CD14-positive monocyte (primary cell): ENCODE measurements around the gene NETO1. TPM values are rescaled to one million over a fixed set of nuclear protein-coding genes. Genes with fewer than 3 reads are reported as not detected.

Experiments used
- DNase-seq, 3 donors: peaks; one replicate each; pipeline ENCODE4 v3.0.0-alpha.2; 2011 to 2022
- H2AFZ ChIP-seq: 2 replicates; pipeline ENCODE4 v1.6.0; 2012; ENCODE audit warnings: mild to moderate bottlenecking, low read depth, low read length, inconsistent platforms; ENCODE audit not compliant: insufficient read depth, poor library complexity, severe bottlenecking
- H3K27ac ChIP-seq, 2 donors: 1 replicate in 1 of 2; 2 replicates in 1 of 2; pipeline ENCODE4 v1.5.1; 2012 to 2013; ENCODE audit warnings: low read length in 2 of 2, control low read depth in 1 of 2, inconsistent platforms in 1 of 2, low read depth in 1 of 2, mild to moderate bottlenecking in 1 of 2
- H3K27me3 ChIP-seq, 2 donors: one replicate each; pipeline versions ENCODE4 v1.6.0 to v1.6.1; 2011 to 2013; ENCODE audit warnings: low read length in 2 of 2; ENCODE audit not compliant: control insufficient read depth in 2 of 2, insufficient read depth in 2 of 2
- H3K36me3 ChIP-seq, 2 donors: replicated peaks in 1 of 2; 1 replicate in 1 of 2; 2 replicates in 1 of 2; pipeline versions ENCODE4 v1.5.1 to v1.6.1; 2012 to 2013; ENCODE audit warnings: low read length in 2 of 2, control low read depth in 1 of 2, inconsistent platforms in 1 of 2, mild to moderate bottlenecking in 1 of 2; ENCODE audit not compliant: insufficient read depth in 2 of 2, control insufficient read depth in 1 of 2
- H3K4me1 ChIP-seq, 2 donors: 1 replicate in 1 of 2; 2 replicates in 1 of 2; pipeline versions ENCODE4 v1.5.1 to v1.6.1; 2012 to 2013; ENCODE audit warnings: low read length in 2 of 2, control low read depth in 1 of 2, inconsistent platforms in 1 of 2, mild to moderate bottlenecking in 1 of 2, moderate library complexity in 1 of 2; ENCODE audit not compliant: insufficient read depth in 2 of 2, control insufficient read depth in 1 of 2
- H3K4me2 ChIP-seq: replicated peaks from 2 replicates; pipeline ENCODE3; 2012; ENCODE audit warnings: low read length, moderate library complexity, mild to moderate bottlenecking; ENCODE audit not compliant: poor library complexity, severe bottlenecking; ENCODE audit errors: extremely low read depth
- H3K4me3 ChIP-seq, 3 experiments: fragments of 200-600 bp in 1 of 3; sonication (generic) in 1 of 3; replicated peaks in 1 of 3; 1 replicate in 2 of 3; 2 replicates in 1 of 3; pipeline ENCODE4 v1.5.1; 2011 to 2013; ENCODE audit warnings: low read length in 3 of 3, mild to moderate bottlenecking in 3 of 3, control low read depth in 2 of 3, low read depth in 2 of 3, inconsistent platforms in 1 of 3, moderate library complexity in 1 of 3
- H3K79me2 ChIP-seq: 2 replicates; pipeline ENCODE4 v1.6.0; 2012; ENCODE audit warnings: mild to moderate bottlenecking, control low read depth, inconsistent platforms, low read length, moderate library complexity; ENCODE audit not compliant: insufficient read depth
- H3K9ac ChIP-seq: 2 replicates; pipeline ENCODE4 v1.6.0; 2017; ENCODE audit warnings: low read length, mild to moderate bottlenecking; ENCODE audit not compliant: insufficient read depth, poor library complexity, severe bottlenecking
- H3K9me3 ChIP-seq, 2 donors: replicated peaks in 1 of 2; 1 replicate in 1 of 2; 2 replicates in 1 of 2; pipeline versions ENCODE4 v1.5.1 to v1.6.1; 2012 to 2013; ENCODE audit warnings: low read length in 2 of 2, control low read depth in 1 of 2; ENCODE audit not compliant: control insufficient read depth in 1 of 2, insufficient read depth in 1 of 2
- H4K20me1 ChIP-seq: 2 replicates; pipeline ENCODE4 v1.6.0; 2012; ENCODE audit warnings: mild to moderate bottlenecking, low read length, control low read depth, moderate library complexity; ENCODE audit not compliant: insufficient read depth
- H3K27ac Mint-ChIP-seq, 7 donors: one replicate each; pipeline ENCODE4 v1.8.0; 2020; ENCODE audit warnings: mild to moderate bottlenecking in 7 of 7, mixed read lengths in 7 of 7, moderate library complexity in 6 of 7, inconsistent platforms in 2 of 7
- H3K27me3 Mint-ChIP-seq, 3 donors: one replicate each; pipeline ENCODE4 v1.8.0; 2021 to 2022; ENCODE audit warnings: low read depth in 3 of 3, mild to moderate bottlenecking in 3 of 3, mixed read lengths in 3 of 3, moderate library complexity in 3 of 3, inconsistent platforms in 1 of 3
- H3K36me3 Mint-ChIP-seq, 2 donors: one replicate each; pipeline ENCODE4 v1.8.0; 2020; ENCODE audit warnings: mixed read lengths in 2 of 2, inconsistent platforms in 1 of 2, mild to moderate bottlenecking in 1 of 2
- H3K4me1 Mint-ChIP-seq: one replicate; pipeline ENCODE4 v1.8.0; 2020; ENCODE audit warnings: mild to moderate bottlenecking, mixed read lengths
- H3K4me3 Mint-ChIP-seq, 2 donors: one replicate each; pipeline ENCODE4 v1.8.0; 2020; ENCODE audit warnings: mild to moderate bottlenecking in 2 of 2, mixed read lengths in 2 of 2, moderate library complexity in 1 of 2
- H3K9me3 Mint-ChIP-seq, 7 donors: one replicate each; pipeline ENCODE4 v1.8.0; 2020 to 2022; ENCODE audit warnings: mixed read lengths in 7 of 7, mild to moderate bottlenecking in 6 of 7, moderate library complexity in 6 of 7, inconsistent platforms in 2 of 7
- WGBS: methylation state at CpG from one replicate; pipeline ENCODE4 v1.1.5; 2013; ENCODE audit warnings: missing lambda C conversion rate; ENCODE audit not compliant: insufficient coverage; 5-methylcytosine and 5-hydroxymethylcytosine counted together
- intact Hi-C, 2 donors: fragments of 100-400 bp; cut with micrococcal nuclease; formaldehyde crosslinking; loops; one replicate each; pipeline versions ENCODE4 v1.15.0 to v1.15.1; 2023
- polyA plus RNA-seq, 3 donors: library from polyadenylated mRNA; depleted of rRNA in 1 of 3; unstranded in 2 of 3; stranded (reverse) in 1 of 3; fragments of 300-500 nt in 2 of 3; fragments of >200 nt in 1 of 3; fragmentation: Illumina TruSeq in 2 of 3; gene quantifications; 1 replicate in 2 of 3; 2 replicates in 1 of 3; pipeline ENCODE4 v1.2.3, GENCODE V29; 2012 to 2021
- TF ChIP-seq, protein P1 (sequence below): fragments of 200-600 bp; IDR thresholded peaks from one replicate; pipeline ENCODE4 v1.8.0; 2022; ENCODE audit warnings: antibody characterized with exemption, mild to moderate bottlenecking

NETO1 gene
- polyA plus RNA-seq, 3 donors, result not detected

DNA sequence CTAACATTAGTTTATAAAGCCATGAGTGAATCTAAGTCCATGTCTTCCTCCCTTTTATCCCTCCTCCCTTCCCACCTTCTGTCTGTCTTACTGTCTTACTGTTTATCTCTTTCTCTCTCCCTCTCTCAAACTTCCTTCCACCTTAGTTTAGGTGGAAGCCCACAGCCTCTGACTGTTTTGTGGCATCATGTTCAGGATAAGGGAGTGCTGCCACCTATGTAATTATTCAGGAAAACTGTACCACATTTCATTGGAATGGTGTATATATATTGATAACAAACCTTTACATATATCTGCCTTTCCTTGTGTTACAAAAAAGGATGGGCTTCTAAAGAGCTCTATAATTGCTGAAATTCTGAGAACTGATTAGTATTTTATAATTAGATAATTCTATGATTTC lies 48.7 kb downstream of the NETO1 start:
- TF ChIP-seq, protein P1, sequence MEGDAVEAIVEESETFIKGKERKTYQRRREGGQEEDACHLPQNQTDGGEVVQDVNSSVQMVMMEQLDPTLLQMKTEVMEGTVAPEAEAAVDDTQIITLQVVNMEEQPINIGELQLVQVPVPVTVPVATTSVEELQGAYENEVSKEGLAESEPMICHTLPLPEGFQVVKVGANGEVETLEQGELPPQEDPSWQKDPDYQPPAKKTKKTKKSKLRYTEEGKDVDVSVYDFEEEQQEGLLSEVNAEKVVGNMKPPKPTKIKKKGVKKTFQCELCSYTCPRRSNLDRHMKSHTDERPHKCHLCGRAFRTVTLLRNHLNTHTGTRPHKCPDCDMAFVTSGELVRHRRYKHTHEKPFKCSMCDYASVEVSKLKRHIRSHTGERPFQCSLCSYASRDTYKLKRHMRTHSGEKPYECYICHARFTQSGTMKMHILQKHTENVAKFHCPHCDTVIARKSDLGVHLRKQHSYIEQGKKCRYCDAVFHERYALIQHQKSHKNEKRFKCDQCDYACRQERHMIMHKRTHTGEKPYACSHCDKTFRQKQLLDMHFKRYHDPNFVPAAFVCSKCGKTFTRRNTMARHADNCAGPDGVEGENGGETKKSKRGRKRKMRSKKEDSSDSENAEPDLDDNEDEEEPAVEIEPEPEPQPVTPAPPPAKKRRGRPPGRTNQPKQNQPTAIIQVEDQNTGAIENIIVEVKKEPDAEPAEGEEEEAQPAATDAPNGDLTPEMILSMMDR, result no peak
- Mint-ChIP-seq H3K27me3 (peaks cover 0 to 2% (median 0%) of the 10 kb centered on the region in 3 donors), H3K36me3 (no peaks in the 10 kb centered on the region), H3K4me3 (no peak overlapping the region), H3K4me1 (no peaks in the 10 kb centered on the region), H3K9me3 (peaks cover 0 to 2% (median 0%) of the 10 kb centered on the region in 7 donors), H3K27ac (no peak overlapping the region)
- H4K20me1 ChIP-seq, result no peaks in the 10 kb centered on the region
- no peaks in the 10 kb centered on the region for H3K27me3 ChIP-seq
- no peaks in the 10 kb centered on the region for H3K79me2 ChIP-seq
- H3K4me3 ChIP-seq, result no peak overlapping the region
- no peak overlapping the region for H3K4me2 ChIP-seq
- H3K4me1 ChIP-seq, result no peaks in the 10 kb centered on the region
- DNase-seq, result no peak
- no peaks in the 10 kb centered on the region for H3K36me3 ChIP-seq
- H3K27ac ChIP-seq, result no peak overlapping the region
- H2AFZ ChIP-seq, result no peak overlapping the region
- no peak overlapping the region for H3K9ac ChIP-seq
- intact Hi-C loops, result no loop called here
- H3K9me3 ChIP-seq, result no peaks in the 10 kb centered on the region

DNA sequence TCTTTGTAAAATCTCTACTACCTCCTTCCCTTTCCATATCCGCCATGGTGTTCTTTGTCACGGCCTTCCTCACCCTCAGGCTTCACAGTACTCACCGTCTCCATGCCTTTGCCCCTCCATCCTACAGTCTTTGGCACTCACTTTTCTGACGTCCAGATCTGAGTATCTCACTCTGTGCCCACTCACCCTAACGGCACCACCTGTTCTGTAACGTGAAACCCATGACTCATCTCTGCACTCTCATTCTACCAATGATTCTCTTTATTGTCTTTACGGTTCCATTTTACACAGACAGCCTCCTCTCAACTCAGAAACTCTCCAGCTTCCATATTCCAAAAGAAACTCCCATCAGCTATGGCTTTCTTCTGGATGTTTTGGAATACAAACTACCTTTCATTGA lies 56.7 kb downstream of the NETO1 start:
- intact Hi-C loops, result no loop called here
- DNase-seq, result no peak
- 84% methylated on average over 7 of the region's 7 CpGs for WGBS
- Histone ChIP-seq H3K79me2 (no peaks in the 10 kb centered on the region), H3K27me3 (no peaks in the 10 kb centered on the region), H2AFZ (no peak overlapping the region), H3K4me3 (no peak overlapping the region), H3K4me2 (no peak overlapping the region), H3K9ac (no peak overlapping the region), H3K4me1 (no peaks in the 10 kb centered on the region), H3K9me3 (peaks cover 0 to 3% of the 10 kb centered on the region in 2 donors), H4K20me1 (no peaks in the 10 kb centered on the region), H3K36me3 (no peaks in the 10 kb centered on the region), H3K27ac (no peak overlapping the region)
- H3K27ac Mint-ChIP-seq, result no peak overlapping the region
- no peaks in the 10 kb centered on the region for H3K36me3 Mint-ChIP-seq
- peaks cover 0 to 3% (median 1%) of the 10 kb centered on the region in 7 donors for H3K9me3 Mint-ChIP-seq
- peaks cover 0 to 2% (median 0%) of the 10 kb centered on the region in 3 donors for H3K27me3 Mint-ChIP-seq
- TF ChIP-seq, protein P1, result no peak
- H3K4me3 Mint-ChIP-seq, result no peak overlapping the region
- H3K4me1 Mint-ChIP-seq, result no peaks in the 10 kb centered on the region
